ENCODE measurements around the gene TCF7L1. TPM values are rescaled to one million over a fixed set of nuclear protein-coding genes. Genes with fewer than 3 reads are reported as not detected.

TCF7L1 gene
- total RNA-seq, 1 experiment from 2014 or later = not detected

DNA sequence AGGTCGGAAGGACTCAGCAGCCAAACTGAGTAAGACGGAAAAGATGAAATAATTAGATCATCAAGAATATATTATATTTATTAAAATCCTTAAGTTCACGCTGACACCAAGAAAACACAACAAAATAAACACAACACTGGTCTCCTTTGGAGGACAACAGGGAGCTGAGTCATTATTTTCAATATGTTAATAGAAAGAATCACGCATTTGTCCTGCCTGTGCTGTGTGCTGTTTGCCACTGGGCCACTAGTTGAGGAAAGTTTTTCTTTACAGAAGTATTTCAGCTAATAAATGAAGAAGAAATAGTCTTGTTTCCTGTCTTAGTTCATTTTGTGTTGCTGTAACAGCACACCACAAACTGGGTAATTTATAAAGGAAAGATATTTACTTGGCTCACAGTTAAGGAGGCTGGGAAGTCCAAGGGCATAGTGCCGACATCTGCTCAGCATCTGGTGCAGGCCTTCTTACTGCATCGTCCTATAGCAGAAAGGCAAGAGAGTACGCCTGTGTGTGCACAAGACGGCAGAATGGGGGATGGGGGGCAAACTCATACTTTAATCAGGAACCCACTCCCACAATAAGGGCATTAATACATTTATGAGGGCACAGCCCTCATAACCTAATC lies 88.0 kb downstream of the TCF7L1 start:
- DNase-seq (ENCODE audit: low spot score) = no peak

DNA sequence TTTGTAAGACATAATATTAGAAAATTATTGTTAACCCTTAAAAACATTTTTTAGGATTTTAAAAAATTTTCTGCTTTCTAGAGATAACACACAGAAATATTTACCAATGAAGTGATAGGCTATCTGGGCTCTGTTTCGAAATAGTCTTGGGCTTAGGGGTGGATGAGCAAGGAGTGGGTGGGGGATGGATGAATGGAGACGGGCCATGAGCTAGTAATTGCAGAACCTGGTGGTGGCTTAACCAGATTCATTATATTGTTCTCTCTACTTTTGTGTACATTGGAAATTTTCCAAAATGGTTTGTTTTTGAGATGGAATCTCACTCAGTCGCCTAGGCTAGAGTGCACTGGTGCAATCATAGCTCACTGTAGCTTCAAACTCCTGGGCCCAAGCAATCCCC lies 89.6 kb downstream of the TCF7L1 start:
- DNase-seq (ENCODE audit: low spot score) = no peak

DNA sequence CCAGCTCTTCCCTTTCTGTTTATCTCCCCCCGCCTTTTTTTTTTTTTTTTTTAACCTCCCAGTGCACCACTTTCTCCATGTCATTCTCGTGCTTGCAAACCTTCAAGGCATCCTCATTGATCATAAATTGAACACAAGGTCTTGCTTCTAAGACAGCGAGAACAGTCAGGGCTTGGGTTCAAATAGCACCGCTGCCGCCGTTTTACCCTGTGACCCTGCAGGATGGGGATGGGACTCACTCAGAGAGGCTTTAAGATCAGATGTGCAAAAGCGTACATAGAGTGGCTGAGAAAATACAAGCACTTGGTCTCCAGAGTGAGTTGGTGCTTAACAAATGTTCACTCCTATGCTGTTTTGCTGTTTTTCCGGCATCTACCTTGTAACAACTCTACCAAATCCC lies 93.6 kb downstream of the TCF7L1 start:
- DNase-seq (ENCODE audit: low spot score) = no peak

DNA sequence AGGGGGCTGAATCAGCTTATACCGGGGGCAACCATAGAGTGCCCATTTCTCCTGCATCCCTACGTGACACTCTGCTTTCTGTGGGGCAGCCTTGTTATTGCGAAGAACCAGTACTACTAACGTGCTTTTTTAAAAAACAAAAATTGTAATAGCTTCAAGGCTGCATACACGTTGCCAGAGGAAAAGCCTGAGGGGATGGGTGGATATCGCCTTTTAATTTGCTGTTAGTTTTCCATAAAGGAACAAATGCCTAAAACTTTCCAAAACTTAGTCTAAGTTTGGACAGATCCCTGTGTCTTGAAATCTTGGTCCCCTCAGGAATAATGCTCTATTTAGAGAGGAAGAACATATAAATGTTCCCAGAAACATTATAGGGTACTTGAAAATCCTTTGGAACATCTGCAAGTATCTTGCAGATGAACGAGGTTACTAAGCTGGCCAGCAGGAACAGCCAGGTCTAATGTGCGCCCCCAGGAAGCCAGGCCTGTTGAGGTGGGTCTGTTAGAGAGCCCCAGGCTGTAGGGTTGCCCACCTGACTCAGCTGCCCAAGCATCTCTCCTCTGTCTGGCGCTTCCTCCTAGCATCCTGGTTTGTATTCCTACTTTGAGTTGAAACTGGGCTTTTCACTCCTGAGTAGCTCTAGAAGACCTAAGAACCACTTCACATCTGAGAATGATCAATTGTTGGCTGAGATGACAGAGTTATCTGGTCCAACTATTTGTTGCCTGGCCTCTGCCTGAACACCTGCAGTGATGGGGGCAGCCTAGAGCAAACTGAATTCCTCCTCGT lies 97.7 kb downstream of the TCF7L1 start:
- no peak for DNase-seq (ENCODE audit: low spot score)

DNA sequence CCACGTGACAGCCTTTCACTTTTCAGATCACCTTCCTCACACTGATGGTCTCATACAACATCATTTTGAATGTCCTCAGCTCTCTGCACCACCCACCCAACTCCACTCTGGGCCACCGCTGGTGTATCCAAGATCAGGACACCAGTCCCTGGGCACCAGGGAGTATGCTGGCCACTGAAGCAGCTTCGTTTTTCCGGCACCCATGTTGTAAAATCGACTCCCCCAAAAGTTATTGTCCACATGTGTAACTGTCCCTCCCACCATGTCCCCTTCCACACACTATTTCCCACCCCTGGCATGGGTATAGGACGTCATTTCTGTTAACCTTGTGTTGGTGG lies 98.2 kb downstream of the TCF7L1 start:
- no peak for DNase-seq (ENCODE audit: low spot score)

DNA sequence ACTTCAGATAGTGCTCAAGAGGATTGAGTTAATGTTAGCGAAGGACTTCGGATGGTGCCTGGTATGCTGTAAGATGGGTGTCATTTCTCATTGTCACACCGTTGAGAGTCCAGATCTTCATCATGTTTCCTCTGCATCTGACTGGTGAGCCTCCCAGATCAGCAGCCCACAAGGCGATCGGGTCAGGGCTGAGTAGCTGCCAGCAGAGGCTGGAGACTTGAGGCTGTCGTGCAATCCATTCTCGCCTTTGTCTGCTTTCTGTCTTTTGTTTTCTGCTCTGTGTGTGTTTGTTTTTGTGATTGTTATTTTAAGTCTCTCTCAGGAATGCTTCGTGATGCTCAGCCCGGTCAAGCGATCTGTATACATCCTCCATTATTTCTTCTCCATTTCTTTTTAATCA lies 98.8 kb downstream of the TCF7L1 start:
- no peak for DNase-seq (ENCODE audit: low spot score)

DNA sequence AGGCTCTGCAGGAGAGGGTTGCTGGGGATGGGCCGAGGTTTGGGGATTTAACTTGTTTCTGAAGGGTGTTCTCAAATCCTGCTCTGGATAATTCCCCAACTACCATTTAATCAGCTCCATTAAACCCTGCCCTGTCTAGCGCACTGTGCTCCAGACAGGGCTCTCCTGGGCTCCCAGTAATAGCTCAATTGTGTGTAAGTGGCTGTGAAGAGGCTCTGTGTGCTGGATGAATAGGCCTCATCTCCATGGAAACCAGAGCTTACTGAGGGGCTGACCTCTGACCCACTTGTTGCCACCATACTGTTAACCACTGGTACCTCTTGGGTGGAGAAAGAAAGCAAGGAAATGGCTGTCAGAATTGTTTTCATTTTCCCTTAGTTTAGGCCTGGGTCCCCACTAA lies 101.7 kb downstream of the TCF7L1 start:
- DNase-seq (ENCODE audit: low spot score) = no peak

DNA sequence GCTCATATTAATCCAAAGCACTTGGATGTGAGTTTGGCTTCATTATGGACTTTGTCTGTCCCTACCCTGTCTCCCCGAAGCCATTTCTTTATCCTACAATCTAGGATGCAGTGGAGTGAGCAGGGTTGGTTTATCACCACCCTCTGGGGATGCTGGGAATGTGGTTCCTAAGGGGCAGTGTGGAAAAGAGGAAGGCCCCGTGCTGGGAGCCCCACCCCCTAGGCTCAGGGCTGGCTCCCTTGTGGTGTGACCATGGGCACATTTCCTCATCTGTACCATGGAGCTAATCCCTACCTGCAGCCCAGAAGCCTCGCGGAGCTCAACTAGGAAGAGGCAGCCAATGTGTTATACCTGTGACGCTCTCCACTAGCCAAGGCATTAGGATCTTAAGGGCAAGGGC lies 102.1 kb downstream of the TCF7L1 start:
- no peak for DNase-seq (ENCODE audit: low spot score)

DNA sequence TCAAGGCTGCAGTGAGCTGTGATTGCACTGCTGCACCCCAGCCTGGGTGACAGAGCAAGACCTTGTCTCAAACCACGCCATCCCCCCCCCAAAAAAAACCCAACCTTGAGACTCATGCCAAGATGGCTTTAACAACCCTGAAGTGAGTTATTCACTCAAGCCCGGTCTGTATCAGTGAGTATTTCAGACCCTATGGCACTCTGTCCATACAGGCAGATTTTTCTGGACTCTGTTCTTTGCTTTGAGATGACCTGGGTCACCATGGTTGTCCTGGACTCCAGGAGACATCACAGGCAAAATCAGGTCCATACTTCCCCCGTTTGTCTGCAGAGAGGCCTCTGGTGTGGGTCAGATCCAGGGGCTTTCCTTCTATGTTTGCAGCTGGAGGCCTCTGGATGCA lies 102.9 kb downstream of the TCF7L1 start:
- no peak for DNase-seq (ENCODE audit: low spot score)

DNA sequence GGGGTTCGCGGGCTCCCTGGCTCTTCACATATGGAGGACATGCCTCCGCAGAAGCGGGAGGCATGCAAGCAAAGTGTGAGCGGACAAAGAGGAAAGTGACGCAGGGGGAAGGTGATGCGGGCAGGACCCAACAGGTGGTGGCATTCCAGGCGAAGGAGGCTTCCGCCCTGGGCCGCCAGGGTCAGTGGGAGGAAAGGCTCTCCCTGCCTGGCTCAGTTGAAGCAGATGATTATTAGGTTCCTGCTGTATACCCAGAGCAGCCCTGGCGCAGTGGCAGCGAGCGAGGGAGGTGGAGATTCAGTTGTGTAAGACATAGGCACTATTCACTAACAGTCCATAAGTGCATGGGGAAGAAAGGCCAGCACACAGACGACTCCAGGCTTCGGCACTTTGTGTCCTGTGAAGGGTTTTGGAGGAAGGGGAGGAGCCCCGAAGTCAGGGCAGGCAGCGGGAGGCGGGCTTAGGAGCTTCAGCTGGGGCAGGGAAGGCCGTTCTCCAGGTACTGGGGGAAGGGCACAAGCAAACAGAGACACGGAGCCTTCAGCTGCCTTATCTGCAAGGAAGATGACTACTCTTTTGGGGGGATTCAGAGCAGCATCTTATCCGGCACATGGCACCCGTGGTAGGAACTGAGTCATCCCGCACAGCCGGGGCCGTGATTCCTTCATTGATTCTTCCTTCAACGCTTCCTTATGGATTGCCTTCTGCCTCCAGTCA lies 104.8 kb downstream of the TCF7L1 start:
- DNase-seq (ENCODE audit: low spot score) = no peak

DNA sequence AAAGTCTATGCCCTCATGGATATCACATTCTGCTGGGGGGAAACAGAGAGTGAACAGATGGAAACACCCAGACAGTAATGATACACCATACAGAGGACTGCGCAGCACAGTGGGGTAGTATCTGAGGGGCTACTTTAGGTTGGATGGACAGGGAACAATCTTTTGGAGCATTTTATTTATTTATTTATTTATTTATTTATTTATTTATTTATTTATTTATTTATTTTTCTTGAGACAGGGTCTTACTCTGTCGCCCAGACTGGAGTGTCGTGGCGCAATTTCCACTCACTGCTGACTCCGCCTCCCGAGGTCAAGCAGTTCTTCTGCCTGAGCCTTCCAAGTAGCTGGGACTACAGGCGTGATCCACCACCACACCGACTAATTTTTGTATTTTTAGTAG lies 105.4 kb downstream of the TCF7L1 start:
- DNase-seq (ENCODE audit: low spot score) = no peak

DNA sequence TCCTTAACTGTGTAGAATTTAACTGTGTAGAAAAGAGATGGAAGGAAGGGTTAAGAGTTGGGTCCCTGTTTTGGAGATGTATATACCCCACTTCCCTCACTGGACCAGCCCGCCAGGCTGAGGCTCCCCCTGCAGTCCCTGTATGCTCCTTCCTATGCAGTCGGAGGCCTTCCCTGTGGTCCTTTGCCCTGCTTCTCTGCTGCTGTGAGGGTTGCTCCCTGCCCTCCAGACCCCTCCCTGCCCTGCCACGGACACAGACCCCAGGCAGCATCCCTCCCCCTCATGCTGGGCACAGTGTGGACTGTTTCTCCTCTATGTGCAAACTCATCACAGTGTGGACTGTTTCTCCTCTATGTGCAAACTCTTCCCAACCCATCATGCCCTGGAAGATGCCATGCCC lies 105.9 kb downstream of the TCF7L1 start:
- DNase-seq (ENCODE audit: low spot score) = no peak

DNA sequence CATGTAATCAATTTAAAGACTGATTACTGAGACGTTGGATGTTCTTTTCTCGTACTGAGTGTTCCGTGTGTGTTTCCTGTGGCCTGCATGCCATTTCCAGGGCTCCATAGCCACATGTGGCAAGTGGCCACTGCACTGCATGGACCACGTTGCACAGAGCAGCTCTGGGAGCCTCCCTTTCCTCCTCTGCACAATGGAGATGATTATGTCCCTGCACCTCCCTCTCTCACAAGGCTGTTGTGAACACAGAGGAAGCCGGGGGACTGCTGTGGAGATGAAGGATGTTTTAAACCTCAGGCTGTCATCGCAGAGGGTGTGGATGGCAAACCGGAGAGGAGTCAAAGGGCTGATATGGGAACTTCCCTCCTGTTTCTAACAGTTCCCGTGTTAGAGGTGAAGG lies 106.9 kb downstream of the TCF7L1 start:
- DNase-seq (ENCODE audit: low spot score) = no peak

DNA sequence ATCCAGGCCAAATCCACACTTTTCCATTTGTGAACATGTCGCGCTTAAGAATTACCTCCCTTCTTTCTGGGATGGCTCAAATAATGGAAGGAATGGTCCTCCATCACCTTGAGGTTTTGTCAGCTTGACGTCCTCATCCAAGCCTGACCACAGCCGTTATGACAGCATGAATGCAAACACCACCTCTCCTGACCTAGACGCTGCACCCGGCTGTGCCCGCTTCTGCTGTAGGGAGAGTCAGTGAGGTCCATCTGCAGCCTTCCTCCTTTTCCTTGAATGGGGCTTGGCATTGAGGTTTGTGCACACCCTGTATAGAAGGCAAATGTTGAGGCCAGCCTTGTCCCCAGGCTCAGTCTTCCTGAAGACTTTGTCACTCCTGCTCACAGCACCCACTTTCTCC lies 109.1 kb downstream of the TCF7L1 start:
- DNase-seq (ENCODE audit: low spot score) = no peak

DNA sequence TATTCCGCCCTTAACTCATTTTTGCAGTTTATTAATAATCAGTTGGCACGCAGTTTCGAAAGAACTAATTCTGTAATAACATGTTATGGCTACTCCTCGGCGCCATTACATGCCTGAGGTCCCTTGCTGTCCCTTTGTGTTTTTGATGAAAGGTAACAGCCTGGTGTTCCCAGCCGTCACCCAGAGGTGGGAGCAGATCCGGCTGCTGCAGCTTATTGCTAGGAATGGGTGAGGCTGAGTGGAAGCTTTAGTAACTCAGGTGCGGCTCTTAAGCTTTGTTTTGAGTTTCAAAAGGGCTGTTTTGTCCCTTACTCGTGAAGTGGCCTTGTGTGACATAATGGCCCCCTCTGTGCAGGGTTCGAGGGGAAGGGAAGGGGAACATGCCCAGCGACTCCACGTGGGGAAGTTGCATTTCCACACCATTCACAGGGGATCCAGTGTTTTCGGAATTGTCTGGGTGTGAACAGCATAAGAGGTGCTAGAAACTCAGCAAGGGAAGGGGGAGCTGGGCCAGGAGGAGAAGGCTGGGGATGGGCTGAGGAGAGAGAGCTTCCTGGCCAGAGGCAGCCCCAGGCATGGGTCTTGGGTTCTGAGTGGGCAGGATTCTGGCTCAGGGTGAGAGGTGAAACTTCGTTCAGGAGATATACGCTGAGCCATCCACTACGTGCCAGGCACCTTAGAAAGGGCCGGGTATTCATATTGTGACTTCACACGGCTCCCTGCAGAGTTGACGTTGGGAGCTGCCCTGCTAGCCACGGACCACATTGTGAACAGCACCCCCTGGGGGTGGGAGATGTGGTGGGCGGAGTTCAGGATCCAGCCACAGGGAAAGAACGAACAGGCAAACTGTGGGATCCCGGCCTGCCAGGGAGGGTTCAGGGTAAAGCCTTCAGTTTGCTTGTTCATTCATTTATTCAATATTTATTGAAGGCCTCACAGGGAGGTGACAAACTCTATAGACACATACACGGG lies 110.2 kb downstream of the TCF7L1 start:
- no peak for DNase-seq (ENCODE audit: low spot score)

DNA sequence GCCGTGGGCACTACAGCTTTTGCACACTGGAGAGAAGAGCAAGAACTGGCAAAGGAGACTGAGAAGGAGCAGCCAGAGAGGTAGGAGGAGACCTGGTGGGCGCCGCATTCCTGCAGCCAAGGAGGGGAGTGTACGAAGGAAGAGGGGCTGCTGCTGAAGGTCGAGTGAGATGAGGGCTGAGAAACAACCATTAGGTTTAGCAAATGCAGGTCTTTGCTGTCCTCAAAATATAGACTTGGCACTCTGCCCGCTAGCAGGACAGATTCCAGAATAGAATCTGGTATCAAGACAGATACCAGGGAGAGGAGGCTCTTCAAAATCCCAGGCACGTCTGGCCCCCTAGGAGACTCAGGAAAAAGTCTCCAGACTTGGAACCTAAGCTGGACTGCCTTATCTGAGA lies 111.6 kb downstream of the TCF7L1 start:
- no peak for DNase-seq (ENCODE audit: low spot score)

DNA sequence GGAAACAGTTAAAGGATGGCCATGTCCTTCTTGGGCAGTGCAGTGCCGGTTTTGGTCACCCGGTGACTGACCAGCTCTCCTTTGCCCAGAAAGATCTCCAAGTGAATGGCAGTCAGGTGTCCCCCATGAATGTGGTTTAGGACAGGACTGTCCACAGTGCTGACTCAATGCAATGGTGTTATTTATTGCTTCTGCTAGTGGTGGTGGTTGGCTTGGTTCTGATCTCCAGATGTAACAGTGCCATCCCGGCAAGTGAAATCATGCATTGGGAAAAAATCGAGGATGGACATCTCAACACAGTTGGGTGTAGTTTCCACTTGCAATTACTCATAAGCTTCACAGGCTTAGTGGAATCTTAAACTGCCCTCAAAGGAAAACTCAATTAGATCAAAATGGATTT lies 112.7 kb downstream of the TCF7L1 start:
- peak; percentile 42 for DNase-seq (ENCODE audit: low spot score)

DNA sequence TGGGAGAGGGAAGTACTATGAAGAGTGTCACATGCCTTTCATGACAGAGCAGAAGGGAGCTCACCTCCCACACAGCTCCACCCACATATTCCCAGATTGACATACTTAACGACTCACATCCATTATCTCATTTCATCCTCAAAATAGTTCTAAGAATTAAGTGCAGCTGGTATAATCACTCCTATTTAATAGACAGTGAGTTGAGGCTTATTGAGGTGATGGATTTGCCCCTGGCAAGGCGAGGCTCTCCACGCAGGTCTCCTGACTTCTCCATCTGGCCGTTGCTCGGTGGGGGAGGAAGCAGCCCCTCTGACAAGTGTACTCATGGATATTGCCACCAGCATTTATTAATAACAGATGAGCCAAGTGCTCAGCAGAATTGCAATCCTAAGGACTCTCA lies 113.2 kb downstream of the TCF7L1 start:
- no peak for DNase-seq (ENCODE audit: low spot score)

DNA sequence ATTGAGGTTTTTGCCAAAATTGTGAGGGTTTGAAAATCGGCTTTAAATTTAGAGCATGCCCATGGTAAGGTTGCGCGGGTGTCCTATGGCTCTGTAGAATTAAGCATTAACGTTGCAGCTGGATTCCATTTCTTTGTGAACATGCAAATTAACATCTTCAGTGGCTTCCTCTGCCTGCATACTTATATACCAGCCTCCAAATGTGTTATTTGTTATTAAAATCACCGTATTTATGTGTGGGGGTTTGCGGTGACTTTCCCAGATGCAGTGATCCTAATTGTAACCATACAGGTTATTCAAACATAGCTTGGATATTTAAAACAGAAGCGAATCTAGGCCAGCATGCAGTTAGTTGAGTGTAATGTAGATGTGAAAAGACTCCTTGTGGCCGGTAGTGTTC lies 114.4 kb downstream of the TCF7L1 start:
- no peak for DNase-seq (ENCODE audit: low spot score)

DNA sequence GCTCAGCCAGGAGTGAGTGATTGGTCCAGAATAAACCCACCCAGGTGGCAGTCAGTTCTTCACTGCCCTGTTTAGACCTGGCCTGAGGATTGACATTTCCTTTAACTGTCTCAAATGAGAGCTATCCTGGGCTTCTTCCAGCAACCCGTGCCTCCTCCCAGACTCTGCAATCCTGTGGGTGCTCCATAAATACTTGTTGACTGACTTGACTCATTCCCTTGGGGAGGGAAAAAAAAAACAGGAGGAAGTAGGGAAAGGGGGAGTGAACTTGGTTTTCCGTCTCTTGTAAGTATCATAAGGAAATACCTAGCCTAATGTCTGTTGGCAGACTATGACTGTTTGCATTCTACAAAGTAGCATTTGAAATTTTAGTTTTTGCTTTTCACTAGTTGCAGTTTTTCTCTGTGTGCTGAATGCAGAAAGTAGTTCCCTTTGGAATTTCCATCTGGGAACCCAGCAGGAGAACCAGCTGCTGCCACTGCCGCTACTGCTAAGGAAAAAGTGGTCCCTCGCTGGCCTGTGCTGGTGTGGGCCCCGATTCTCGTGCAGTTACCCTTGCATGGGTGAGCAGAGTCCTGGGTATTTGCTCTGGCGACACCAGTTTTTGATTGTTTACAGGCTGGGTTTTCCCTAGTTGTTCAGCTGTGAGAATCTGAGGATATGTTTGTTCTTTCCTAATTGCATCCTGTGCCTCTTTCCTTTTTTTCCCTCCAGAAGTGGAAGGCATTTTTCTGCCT lies 115.7 kb downstream of the TCF7L1 start:
- DNase-seq (ENCODE audit: low spot score) = peak; percentile 92

DNA sequence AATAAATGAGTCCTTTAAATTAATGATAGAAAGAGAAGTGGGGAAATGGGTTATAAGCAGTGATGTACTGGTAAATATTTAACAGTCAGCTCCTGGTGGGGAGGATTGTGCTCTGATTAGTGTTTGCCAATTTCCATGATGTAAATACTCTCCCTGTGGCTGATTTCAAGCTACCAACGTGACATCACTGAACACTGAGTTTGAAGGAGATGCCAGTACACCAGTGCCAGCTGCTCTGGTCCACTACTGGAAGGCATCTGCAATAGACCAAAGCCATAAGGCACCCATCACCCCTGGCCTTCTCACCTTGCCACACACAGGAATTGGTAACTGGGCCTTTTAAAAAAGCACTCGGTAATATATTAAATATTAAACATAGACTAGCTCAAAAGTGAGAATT lies 116.9 kb downstream of the TCF7L1 start:
- DNase-seq (ENCODE audit: low spot score) = no peak

Data from A172 (cell line).